SK-N-SH (cell line): ENCODE data around the gene DNAH14. TPM values are rescaled to one million over a fixed set of nuclear protein-coding genes. Genes with fewer than 3 reads are reported as not detected.
"Not testable (repeated sequence)": the region's sequence is repeated elsewhere in the genome, so short reads cannot be mapped to it uniquely, and the experiment has no call there.

ENCODE experiments used
- CTCF ChIA-PET: fragments of 300-600, 350-600 bp; formaldehyde crosslinking; extraction: SDS; loops from one replicate; lab custom pipeline; 2021; lab: Yijun Ruan, JAX
- POLR2A ChIA-PET: fragments of 350-600 bp; sonication (Branson Sonifier 250); formaldehyde crosslinking; extraction: SDS; loops from one replicate; lab custom pipeline; 2020; ENCODE audit warnings: antibody characterized with exemption, inconsistent platforms; lab: Yijun Ruan, JAX
- DNase-seq: peaks from one replicate; pipeline ENCODE4 v3.0.0; 2012
- H2AFZ ChIP-seq: fragments of 200-600 bp; sonication (generic); 2 replicates; pipeline ENCODE4 v1.8.1; 2016; ENCODE audit warnings: antibody characterized with exemption, mild to moderate bottlenecking, low read depth
- H3F3A ChIP-seq: fragments of 200-600 bp; sonication (generic); replicated peaks from 2 replicates; pipeline ENCODE3; 2016; ENCODE audit warnings: antibody characterized with exemption, mild to moderate bottlenecking; ENCODE audit not compliant: insufficient read depth
- H3K27ac ChIP-seq, 2 experiments: fragments of 200-500 bp in 1 of 2; fragments of 200-600 bp in 1 of 2; sonication (Bioruptor generic) in 1 of 2; sonication (generic), shearing (Covaris generic) in 1 of 2; 2 replicates each; pipeline versions ENCODE4 v1.5.1 to v1.6.1; 2014 to 2016; ENCODE audit warnings: low read depth in 2 of 2, inconsistent platforms in 1 of 2, low read length in 1 of 2, mild to moderate bottlenecking in 1 of 2, mixed read lengths in 1 of 2
- H3K27me3 ChIP-seq: fragments of 200-600 bp; sonication (generic), shearing (Covaris generic); 2 replicates; pipeline ENCODE4 v1.6.1; 2016; ENCODE audit warnings: mixed run types; ENCODE audit not compliant: insufficient read depth
- H3K36me3 ChIP-seq, 2 experiments: fragments of 200-500 bp in 1 of 2; fragments of 200-600 bp in 1 of 2; sonication (Bioruptor generic) in 1 of 2; sonication (generic) in 1 of 2; replicated peaks in 1 of 2; 2 replicates each; pipeline versions ENCODE3 to v1.5.1; 2014 to 2016; ENCODE audit warnings: low read length in 1 of 2, mild to moderate bottlenecking in 1 of 2; ENCODE audit not compliant: insufficient read depth in 2 of 2, control insufficient read depth in 1 of 2
- H3K4me1 ChIP-seq, 2 experiments: fragments of 200-500 bp in 1 of 2; fragments of 200-600 bp in 1 of 2; sonication (Bioruptor generic) in 1 of 2; sonication (generic), shearing (Covaris generic) in 1 of 2; 2 replicates each; pipeline versions ENCODE4 v1.5.1 to v1.6.1; 2014 to 2016; ENCODE audit warnings: low read depth in 1 of 2, low read length in 1 of 2, mixed run types in 1 of 2; ENCODE audit not compliant: insufficient read depth in 2 of 2, control insufficient read depth in 1 of 2
- H3K4me2 ChIP-seq: fragments of 200-600 bp; sonication (generic), shearing (Covaris generic); 2 replicates; pipeline ENCODE4 v1.6.1; 2017; ENCODE audit warnings: mixed run types
- H3K4me3 ChIP-seq, 2 experiments: fragments of 200-500 bp in 1 of 2; fragments of 200-600 bp in 1 of 2; sonication (Bioruptor generic) in 1 of 2; sonication (generic), shearing (Covaris generic) in 1 of 2; 2 replicates each; pipeline versions ENCODE4 v1.5.1 to v1.8.1; 2014 to 2016; ENCODE audit warnings: low read depth in 2 of 2, inconsistent platforms in 1 of 2, low read length in 1 of 2, mild to moderate bottlenecking in 1 of 2, mixed read lengths in 1 of 2, moderate library complexity in 1 of 2
- H3K79me2 ChIP-seq: fragments of 200-600 bp; sonication (generic); 2 replicates; pipeline ENCODE4 v1.8.1; 2017; ENCODE audit warnings: mild to moderate bottlenecking; ENCODE audit not compliant: insufficient read depth
- H3K9ac ChIP-seq: fragments of 200-600 bp; sonication (generic); 2 replicates; pipeline ENCODE4 v1.6.1; 2017; ENCODE audit warnings: mixed run types
- H3K9me2 ChIP-seq: fragments of 200-600 bp; sonication (generic); 2 replicates; pipeline ENCODE4 v1.6.1; 2017; ENCODE audit warnings: mixed run types
- H3K9me3 ChIP-seq: fragments of 200-600 bp; sonication (generic); 2 replicates; pipeline ENCODE4 v1.6.1; 2017; ENCODE audit warnings: mixed run types, mild to moderate bottlenecking, moderate library complexity
- H4K20me1 ChIP-seq: fragments of 200-600 bp; sonication (generic); 2 replicates; pipeline ENCODE4 v1.6.1; 2017; ENCODE audit warnings: mild to moderate bottlenecking, mixed run types; ENCODE audit not compliant: insufficient read depth
- CHD2 ChIP-seq: fragments of 150-350 bp; IDR thresholded peaks from 2 replicates; pipeline ENCODE4 v1.6.1; 2018; ENCODE audit warnings: low read length; ENCODE audit not compliant: partially characterized antibody
- EP300 ChIP-seq, 2 experiments: IDR thresholded peaks; 2 replicates each; pipeline versions ENCODE4 v1.4.0 to v1.6.1; 2012; ENCODE audit warnings: borderline replicate concordance in 1 of 2, low read depth in 1 of 2, low read length in 1 of 2
- EZH2phosphoT487 ChIP-seq: fragments of 200-600 bp; sonication (generic); IDR thresholded peaks from 2 replicates; pipeline ENCODE4 v1.6.1; 2017; ENCODE audit warnings: low read depth, mixed run types, mild to moderate bottlenecking, antibody characterized with exemption, moderate library complexity, borderline replicate concordance
- FOSL2 ChIP-seq: IDR thresholded peaks from 2 replicates; pipeline ENCODE4 v1.4.0; 2012; ENCODE audit warnings: low read depth, mild to moderate bottlenecking, moderate library complexity, borderline replicate concordance
- FOXJ3 ChIP-seq: sonication (generic); formaldehyde crosslinking; IDR thresholded peaks from 2 replicates; pipeline ENCODE4 v1.5.1; 2020; ENCODE audit warnings: mild to moderate bottlenecking, missing genetic modification reagents
- GABPA ChIP-seq: IDR thresholded peaks from 2 replicates; pipeline ENCODE4 v1.4.0; 2012; ENCODE audit warnings: low read depth, mild to moderate bottlenecking
- MEF2A ChIP-seq: IDR thresholded peaks from 2 replicates; pipeline ENCODE4 v1.4.0; 2012; ENCODE audit warnings: low read depth, borderline replicate concordance
- MXI1 ChIP-seq: IDR thresholded peaks from 2 replicates; pipeline ENCODE4 v1.6.1; 2012; ENCODE audit warnings: mild to moderate bottlenecking, low read depth, low read length, improper control_type of control experiment
- POLR2AphosphoS5 ChIP-seq: IDR thresholded peaks from 2 replicates; pipeline ENCODE4 v1.6.1; 2012; ENCODE audit warnings: low read depth, low read length
- RAD21 ChIP-seq: IDR thresholded peaks from 2 replicates; pipeline ENCODE4 v1.6.1; 2012; ENCODE audit warnings: mild to moderate bottlenecking, low read length
- RCOR1 ChIP-seq: fragments of 150-350 bp; IDR thresholded peaks from 2 replicates; pipeline ENCODE4 v1.6.1; 2017; ENCODE audit warnings: antibody characterized with exemption, low read length
- SMC3 ChIP-seq: IDR thresholded peaks from 2 replicates; pipeline ENCODE4 v1.6.1; 2012; ENCODE audit warnings: low read depth, low read length, improper control_type of control experiment
- TAF1 ChIP-seq: IDR thresholded peaks from 2 replicates; pipeline ENCODE4 v1.6.1; 2012; ENCODE audit warnings: low read depth, mild to moderate bottlenecking, low read length, moderate library complexity, borderline replicate concordance
- USF1 ChIP-seq: IDR thresholded peaks from 2 replicates; pipeline ENCODE4 v1.4.0; 2012; ENCODE audit warnings: low read depth, borderline replicate concordance
- WGBS: methylation state at CpG from one replicate; pipeline ENCODE4 v1.1.6; 2017; ENCODE audit warnings: low lambda C conversion rate; 5-methylcytosine and 5-hydroxymethylcytosine counted together
- polyA plus RNA-seq, 3 experiments: library from polyadenylated mRNA; depleted of rRNA; stranded (reverse); fragments of >200 nt; gene quantifications; 2 replicates each; pipeline ENCODE4 v1.2.3, GENCODE V29; 2012

The DNAH14 gene
- polyA plus RNA-seq, 1 of the 3 experiments (the other 2 are of a cell fraction): 8.0 TPM

- no peak overlapping the region for H2AFZ ChIP-seq
- H3F3A ChIP-seq: no peaks in the 10 kb centered on the region
- H3K79me2 ChIP-seq: no peaks in the 10 kb centered on the region
- TF ChIP-seq FOSL2: no peak
- TF ChIP-seq MXI1: no peak
- TF ChIP-seq POLR2AphosphoS5: no peak
- TF ChIP-seq CHD2: no peak
- TF ChIP-seq SMC3: no peak
- no peak for TF ChIP-seq TAF1
- no peak for TF ChIP-seq USF1
- TF ChIP-seq RCOR1: no peak
- TF ChIP-seq EP300 (IDR thresholded peaks at IDR 0.05; ENCODE audit: borderline replicate concordance in 1 of 2, low read depth in 1 of 2, low read length in 1 of 2): no peak
- no peak for TF ChIP-seq FOXJ3 (CRISPR knock-in tag)
- TF ChIP-seq GABPA: no peak
- no peak for TF ChIP-seq EZH2phosphoT487
- TF ChIP-seq MEF2A: no peak
- TF ChIP-seq RAD21: no peak
- no peaks in the 10 kb centered on the region for H3K36me3 ChIP-seq
- no peaks in the 10 kb centered on the region for H3K9me3 ChIP-seq
- DNase-seq: no peak
- H3K4me3 ChIP-seq: no peak overlapping the region
- no peaks in the 10 kb centered on the region for H4K20me1 ChIP-seq
- POLR2A ChIA-PET: no interaction called here
- H3K27me3 ChIP-seq: no peaks in the 10 kb centered on the region
- H3K4me1 ChIP-seq: no peaks in the 10 kb centered on the region
- H3K27ac ChIP-seq: no peak overlapping the region
- CTCF ChIA-PET: interaction anchor here (0.6 to 2.5 kb wide), 4 partner anchors 10 to 1142 kb away, joined by 3 to 13 read pairs (median 6); no protein-coding TSS in a partner anchor
- no peak overlapping the region for H3K9ac ChIP-seq
- no peak overlapping the region for H3K4me2 ChIP-seq
- no peaks in the 10 kb centered on the region for H3K9me2 ChIP-seq
These were observed 399.6 kb downstream of the DNAH14 start for GRCh38 chr1:225329041-225329440.

GRCh38 chr1:225329996-225330395 is 400.5 kb downstream of the DNAH14 start:
- H3K27me3 ChIP-seq, POLR2A ChIA-PET, H3K27ac ChIP-seq, H3K36me3 ChIP-seq, H4K20me1 ChIP-seq, H3K4me2 ChIP-seq, H3K9ac ChIP-seq, DNase-seq, H3F3A ChIP-seq, H2AFZ ChIP-seq, H3K79me2 ChIP-seq, H3K9me2 ChIP-seq, H3K4me1 ChIP-seq, H3K9me3 ChIP-seq, H3K4me3 ChIP-seq: not testable (repeated sequence)
- CTCF ChIA-PET: interaction anchor here (0.6 to 1.0 kb wide), 2 partner anchors 11 to 108 kb away, joined by 4 to 7 read pairs; no protein-coding TSS in a partner anchor
- WGBS: 37% methylated on average over 1 of the region's 1 CpG
